ENCODE results near the gene AKAP9.

DNA sequence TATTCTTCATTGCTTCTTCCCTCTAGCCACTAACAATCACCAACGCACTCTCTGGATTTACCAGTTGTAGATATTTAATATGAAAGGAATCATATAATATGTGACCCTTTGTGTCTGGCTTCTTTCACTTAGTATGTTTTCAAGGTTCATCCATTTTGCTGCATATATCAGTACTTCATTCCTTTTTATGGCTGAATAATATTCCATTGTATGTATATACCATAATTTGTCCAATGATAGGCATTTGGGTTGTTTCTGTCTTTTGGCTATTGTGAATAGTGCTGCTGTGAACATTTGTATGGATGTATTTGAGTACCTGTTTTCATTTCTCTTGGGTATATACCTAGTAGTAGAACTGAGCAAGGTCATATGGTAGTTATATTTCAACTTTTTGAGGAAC is 7.3 kb downstream of the AKAP9 start:
- TF ChIP-seq, protein P1, sequence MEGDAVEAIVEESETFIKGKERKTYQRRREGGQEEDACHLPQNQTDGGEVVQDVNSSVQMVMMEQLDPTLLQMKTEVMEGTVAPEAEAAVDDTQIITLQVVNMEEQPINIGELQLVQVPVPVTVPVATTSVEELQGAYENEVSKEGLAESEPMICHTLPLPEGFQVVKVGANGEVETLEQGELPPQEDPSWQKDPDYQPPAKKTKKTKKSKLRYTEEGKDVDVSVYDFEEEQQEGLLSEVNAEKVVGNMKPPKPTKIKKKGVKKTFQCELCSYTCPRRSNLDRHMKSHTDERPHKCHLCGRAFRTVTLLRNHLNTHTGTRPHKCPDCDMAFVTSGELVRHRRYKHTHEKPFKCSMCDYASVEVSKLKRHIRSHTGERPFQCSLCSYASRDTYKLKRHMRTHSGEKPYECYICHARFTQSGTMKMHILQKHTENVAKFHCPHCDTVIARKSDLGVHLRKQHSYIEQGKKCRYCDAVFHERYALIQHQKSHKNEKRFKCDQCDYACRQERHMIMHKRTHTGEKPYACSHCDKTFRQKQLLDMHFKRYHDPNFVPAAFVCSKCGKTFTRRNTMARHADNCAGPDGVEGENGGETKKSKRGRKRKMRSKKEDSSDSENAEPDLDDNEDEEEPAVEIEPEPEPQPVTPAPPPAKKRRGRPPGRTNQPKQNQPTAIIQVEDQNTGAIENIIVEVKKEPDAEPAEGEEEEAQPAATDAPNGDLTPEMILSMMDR (IDR thresholded peaks at IDR 0.05), result no peak
- no peak for TF ChIP-seq POLR2A (IDR thresholded peaks at IDR 0.05)

All from esophagus squamous epithelium (tissue), 4 donors.